GM12878 (cell line): Measurements from ENCODE around the gene FANK1. TPM values are rescaled to one million over a fixed set of nuclear protein-coding genes. Genes with fewer than 3 reads are reported as not detected.

Source experiments
- ATAC-seq: fragments of 200-7000 bp; cut with Tn5 transposase; 3 replicates; pipeline ENCODE4 v1.9.1; 2020; ENCODE audit warnings: mild to moderate bottlenecking, moderate library complexity
- BruUV-seq: library from RNA; stranded (reverse); fragments of 400-500 nt; replicated peaks from 2 replicates; lab custom pipeline; 2021; lab: Mats Ljungman, UMichigan
- CTCF ChIA-PET: fragments of 300-600 bp; sonication (Branson Sonifier 250); formaldehyde crosslinking; extraction: SDS; loops from one replicate; lab custom pipeline; 2021; ENCODE audit warnings: inconsistent platforms; lab: Yijun Ruan, JAX
- POLR2A ChIA-PET: fragments of 350-600 bp; formaldehyde crosslinking; extraction: SDS; loops from one replicate; lab custom pipeline; 2021; ENCODE audit warnings: inconsistent platforms; lab: Charles Lee
- RAD21 ChIA-PET: fragments of 300-600 bp; sonication (Branson Sonifier 250); formaldehyde crosslinking; loops from one replicate; lab custom pipeline; 2023; ENCODE audit warnings: antibody characterized with exemption; ENCODE audit not compliant: unreplicated experiment; lab: Charles Lee
- SMC1A ChIA-PET: fragments of 300-600 bp; sonication (Branson Sonifier 250); formaldehyde crosslinking; loops from one replicate; lab custom pipeline; 2023; ENCODE audit not compliant: unreplicated experiment, uncharacterized antibody; lab: Charles Lee
- DNase-seq: peaks from one replicate; pipeline ENCODE4 v3.0.0-alpha.2; 2011; ENCODE audit warnings: low read depth, low spot score
- FAIRE-seq: peaks from 3 replicates; lab custom pipeline; 2011; peaks lifted over from hg19 to GRCh38; lab: Jason Lieb, UNC
- H2AFZ ChIP-seq: 2 replicates; pipeline ENCODE4 v1.6.0; 2011; ENCODE audit warnings: low read depth, low read length, control low read depth; ENCODE audit not compliant: control insufficient read depth
- H3K27ac ChIP-seq: 2 replicates; pipeline ENCODE4 v1.5.1; 2011; ENCODE audit warnings: control low read depth; ENCODE audit not compliant: control insufficient read depth, insufficient read depth
- H3K27me3 ChIP-seq, 2 experiments: replicated peaks in 1 of 2; 2 replicates each; pipeline versions ENCODE4 v1.6.0 to v1.6.1; 2011; ENCODE audit warnings: low read length in 1 of 2; ENCODE audit not compliant: control insufficient read depth in 2 of 2, insufficient read depth in 2 of 2
- H3K36me3 ChIP-seq, 2 experiments: 2 replicates each; pipeline ENCODE4 v1.5.1; 2011; ENCODE audit warnings: low read length in 1 of 2; ENCODE audit not compliant: control insufficient read depth in 2 of 2, insufficient read depth in 2 of 2
- H3K4me1 ChIP-seq: 2 replicates; pipeline ENCODE4 v1.6.1; 2011; ENCODE audit warnings: mild to moderate bottlenecking, low read length, moderate library complexity, mixed read lengths; ENCODE audit not compliant: control insufficient read depth, insufficient read depth
- H3K4me2 ChIP-seq: 2 replicates; pipeline ENCODE4 v1.6.0; 2011; ENCODE audit warnings: control low read depth; ENCODE audit not compliant: control insufficient read depth, insufficient read depth
- H3K4me3 ChIP-seq: fragments of 200-600 bp; sonication (generic); 2 replicates; pipeline ENCODE4 v1.5.1; 2016
- H3K79me2 ChIP-seq: 2 replicates; pipeline ENCODE4 v1.6.0; 2011; ENCODE audit warnings: low read length; ENCODE audit not compliant: control insufficient read depth, insufficient read depth
- H3K9ac ChIP-seq: 2 replicates; pipeline ENCODE4 v1.8.0; 2011; ENCODE audit warnings: low read length, control low read depth, mixed read lengths; ENCODE audit not compliant: control insufficient read depth, insufficient read depth
- H3K9me3 ChIP-seq: replicated peaks from 3 replicates; pipeline ENCODE4 v1.5.1; 2011; ENCODE audit warnings: mild to moderate bottlenecking, low read length; ENCODE audit not compliant: control insufficient read depth, insufficient read depth
- H4K20me1 ChIP-seq: 2 replicates; pipeline ENCODE4 v1.6.0; 2011; ENCODE audit not compliant: control insufficient read depth, insufficient read depth
- CEBPB ChIP-seq, 2 experiments: fragments of 150-350 bp in 1 of 2; IDR thresholded peaks; 2 replicates each; pipeline ENCODE4 v1.6.1; 2012 to 2014; ENCODE audit warnings: low read depth in 2 of 2, low read length in 2 of 2, borderline replicate concordance in 1 of 2, inconsistent platforms in 1 of 2
- CHD2 ChIP-seq: IDR thresholded peaks from 2 replicates; pipeline ENCODE4 v1.6.1; 2011; ENCODE audit warnings: low read depth, low read length, improper control_type of control experiment, borderline replicate concordance
- CREM ChIP-seq: IDR thresholded peaks from 2 replicates; pipeline ENCODE4 v1.6.1; 2014; ENCODE audit warnings: antibody characterized with exemption, low read depth
- DPF2 ChIP-seq: fragments of 450-650 bp; IDR thresholded peaks from 2 replicates; pipeline ENCODE4 v1.6.1; 2017; ENCODE audit warnings: mild to moderate bottlenecking
- IRF3 ChIP-seq: fragments of 450-650 bp; IDR thresholded peaks from 2 replicates; pipeline ENCODE4 v1.6.1; 2014; ENCODE audit warnings: mild to moderate bottlenecking
- KDM1A ChIP-seq: fragments of 200-600 bp; sonication (generic); IDR thresholded peaks from 2 replicates; pipeline ENCODE4 v1.6.1; 2016; ENCODE audit warnings: borderline replicate concordance
- MTA2 ChIP-seq: fragments of 450-650 bp; IDR thresholded peaks from 2 replicates; pipeline ENCODE4 v1.6.1; 2016; ENCODE audit warnings: low read depth, mild to moderate bottlenecking, moderate library complexity
- MXI1 ChIP-seq: fragments of 150-350 bp; IDR thresholded peaks from 2 replicates; pipeline ENCODE4 v1.6.1; 2011; ENCODE audit warnings: low read depth, mild to moderate bottlenecking, inconsistent platforms, low read length, improper control_type of control experiment
- SKIL ChIP-seq: fragments of 450-650 bp; IDR thresholded peaks from 2 replicates; pipeline ENCODE4 v1.6.1; 2017; ENCODE audit warnings: mild to moderate bottlenecking, low read depth, inconsistent platforms; ENCODE audit not compliant: poor library complexity, severe bottlenecking
- TAF1 ChIP-seq: IDR thresholded peaks from 2 replicates; pipeline ENCODE4 v1.6.1; 2011; ENCODE audit warnings: mild to moderate bottlenecking, low read depth, low read length, borderline replicate concordance
- TBL1XR1 ChIP-seq: IDR thresholded peaks from 2 replicates; pipeline ENCODE4 v1.6.1; 2012; ENCODE audit warnings: low read depth, low read length, improper control_type of control experiment
- ZBED1 ChIP-seq: IDR thresholded peaks from 2 replicates; pipeline ENCODE4 v1.6.1; 2016; ENCODE audit warnings: borderline replicate concordance
- ZNF687 ChIP-seq: fragments of 450-650 bp; IDR thresholded peaks from 2 replicates; pipeline ENCODE4 v1.6.1; 2017; ENCODE audit warnings: mild to moderate bottlenecking, moderate library complexity
- WGBS: methylation state at CpG from one replicate; pipeline ENCODE4 v1.1.6; 2016; ENCODE audit warnings: low lambda C conversion rate; ENCODE audit not compliant: insufficient replicate concordance, insufficient coverage; ENCODE audit errors: missing lambda C conversion rate; 5-methylcytosine and 5-hydroxymethylcytosine counted together
- in situ Hi-C: fragments of 300-500 bp; cut with MboI; formaldehyde crosslinking; loops from 9 replicates; pipeline ENCODE4 v1.14.3; 2018; ENCODE audit warnings: mixed read lengths
- intact Hi-C: fragments of 100-400 bp; cut with micrococcal nuclease; formaldehyde crosslinking; loops from one replicate; pipeline ENCODE4 v1.14.2; 2022; ENCODE audit not compliant: unreplicated experiment
- polyA plus RNA-seq, 11 experiments: library from polyadenylated mRNA; depleted of rRNA in 4 of 11; unstranded in 6 of 11; stranded (reverse) in 5 of 11; fragments of >200 nt; fragmentation: Nextera tagmentation in 4 of 11; fragmentation: Illumina TruSeq in 1 of 11; extraction: Ambion mirVana in 4 of 11; extraction: Trizol in 1 of 11; gene quantifications; 1 replicate in 1 of 11; 2 replicates in 10 of 11; pipeline versions ENCODE4 v1.2.1 to v1.2.3, GENCODE V29; 2011 to 2016; ENCODE audit warnings: inconsistent platforms in 2 of 11, missing spikeins in 2 of 11, low read depth in 1 of 11
- total RNA-seq, 4 experiments: library from RNA; depleted of rRNA in 3 of 4; stranded (reverse); fragments of >200 nt in 3 of 4; fragmentation: Illumina TruSeq in 1 of 4; extraction: Trizol in 1 of 4; gene quantifications; 2 replicates each; pipeline versions ENCODE4 v1.2.1 to v1.2.3, GENCODE V29; 2013 to 2021

FANK1 gene
- total and polyA plus RNA-seq, 10 of the 15 experiments (the other 5 are each of a cell fraction or from before 2014, with no cell fraction given) = 0.07 to 0.16 (median 0.13) TPM; not detected in 6

- TF ChIP-seq SKIL (no peak), IRF3 (no peak), MTA2 (no peak), DPF2 (no peak), CHD2 (no peak)
These were observed 31.2 kb upstream of the FANK1 start (continued) for GRCh38 chr10:125865120-125865519.

- ChIA-PET CTCF (interaction anchor here (1.5 to 1.7 kb wide), 2 partner anchors 43 to 84 kb away, joined by 3 to 5 read pairs; partner anchors contain the start of genes BCCIP and UROS), SMC1A (interaction anchor here (0.7 to 1.2 kb wide), 2 partner anchors 19 to 168 kb away, joined by 3 read pairs; no protein-coding TSS in a partner anchor), RAD21 (no interaction called here), POLR2A (no interaction called here)
- no peaks in the 10 kb centered on the region for H3K4me1 ChIP-seq
- intact Hi-C loops = loop anchor here (10.0 kb wide), 1 partner anchor 108 kb away; no protein-coding TSS in a partner anchor
- FAIRE-seq = no peak
- no peak overlapping the region for H3K4me2 ChIP-seq
- H3K79me2 ChIP-seq = no peaks in the 10 kb centered on the region
- H3K4me3 ChIP-seq = no peak overlapping the region
- no peaks in the 10 kb centered on the region for H3K9me3 ChIP-seq
- DNase-seq = no peak
- H2AFZ ChIP-seq = no peak overlapping the region
- H3K27me3 ChIP-seq = no peaks in the 10 kb centered on the region
- no peak for TF ChIP-seq TAF1
- TF ChIP-seq ZBED1 = no peak
- no peak for TF ChIP-seq TBL1XR1
- TF ChIP-seq CREM = no peak
- no peak for TF ChIP-seq CEBPB (IDR thresholded peaks at IDR 0.05; ENCODE audit: borderline replicate concordance in 1 of 2, low read depth in 2 of 2, low read length in 2 of 2)
- TF ChIP-seq MXI1 = no peak
- TF ChIP-seq ZNF687 = no peak
- TF ChIP-seq KDM1A = no peak
- in situ Hi-C loops = no loop called here
- H3K36me3 ChIP-seq = peaks cover 0 to 8% of the 10 kb centered on the region in 2 experiments; a peak in 1 of 4 replicates
- no peaks in the 10 kb centered on the region for H4K20me1 ChIP-seq
- no peak overlapping the region for H3K9ac ChIP-seq
- 96% methylated on average over 7 of the region's 7 CpGs for WGBS
- BruUV-seq = no TSS peak
- ATAC-seq = no peak
- no peak overlapping the region for H3K27ac ChIP-seq
These were observed 29.8 kb upstream of the FANK1 start for GRCh38 chr10:125866421-125867029.
